Stimulated activated CD4-positive, alpha-beta T cell treated with anti-CD3 and anti-CD28 coated beads, Interleukin-1b, Interleukin-23, amount 100 ng/mL, for 24 hours (primary cell): ENCODE data around the gene ZNF205.

ENCODE experiments used
- DNase-seq, 4 experiments: peaks; one replicate each; pipeline ENCODE4 v3.0.0-alpha.2; 2020; ENCODE audit warnings: low read depth in 4 of 4, low spot score in 1 of 4

The ZNF205 gene

GRCh38 chr16:3101018-3101840 lies 11.2 kb upstream of the ZNF205 start:
- DNase-seq: peak in 2 of 4 experiments; percentile 27 to 28

- no peak for DNase-seq
Measured at GRCh38 chr16:3101841-3102470, 10.4 kb upstream of the ZNF205 start.

- DNase-seq: peak; percentile 76 to 90 (median 80)
Measured at GRCh38 chr16:3106205-3106928, 6.0 kb upstream of the ZNF205 start.

- DNase-seq: no peak
Measured at GRCh38 chr16:3112881-3113574, 642 bp downstream of the ZNF205 start.

GRCh38 chr16:3113765-3114479 lies 1.5 kb downstream of the ZNF205 start:
- DNase-seq: no peak

- DNase-seq: no peak
Measured at GRCh38 chr16:3115003-3115402, 2.6 kb downstream of the ZNF205 start.

GRCh38 chr16:3115561-3115960 lies 3.2 kb downstream of the ZNF205 start:
- DNase-seq: no peak

GRCh38 chr16:3118204-3118790 lies 5.9 kb downstream of the ZNF205 start:
- no peak for DNase-seq

GRCh38 chr16:3118846-3119245 lies 6.5 kb downstream of the ZNF205 start:
- no peak for DNase-seq

GRCh38 chr16:3119286-3119685 lies 6.9 kb downstream of the ZNF205 start:
- no peak for DNase-seq

- DNase-seq: no peak
Measured at GRCh38 chr16:3119701-3120408, 7.5 kb downstream of the ZNF205 start.

GRCh38 chr16:3120435-3120834 lies 8.0 kb downstream of the ZNF205 start:
- DNase-seq: no peak

- no peak for DNase-seq
Measured at GRCh38 chr16:3121851-3122467, 9.6 kb downstream of the ZNF205 start.

GRCh38 chr16:3122926-3123570 lies 10.7 kb downstream of the ZNF205 start:
- no peak for DNase-seq

GRCh38 chr16:3123986-3124886 lies 11.8 kb downstream of the ZNF205 start:
- peak; percentile 89 to 98 (median 94) for DNase-seq

GRCh38 chr16:3127745-3128144 lies 15.4 kb downstream of the ZNF205 start:
- no peak for DNase-seq
